H1 (cell line): ENCODE data around the gene GAS7.

Experiments
- BACH1 ChIP-seq: IDR thresholded peaks from 2 replicates; pipeline ENCODE4 v1.6.1; 2012; ENCODE audit warnings: low read length, improper control_type of control experiment
- CTCF ChIP-seq, 3 experiments: IDR thresholded peaks; 1 replicate in 2 of 3; 2 replicates in 1 of 3; pipeline versions ENCODE4 v1.5.1 to v1.6.1; 2011; ENCODE audit warnings: low read length in 3 of 3, mild to moderate bottlenecking in 3 of 3, inconsistent platforms in 2 of 3, low read depth in 1 of 3, moderate library complexity in 1 of 3; ENCODE audit not compliant: insufficient read depth in 1 of 3; ENCODE audit errors: control extremely low read depth in 1 of 3
- EP300 ChIP-seq, 2 experiments: IDR thresholded peaks; 1 replicate in 1 of 2; 2 replicates in 1 of 2; pipeline ENCODE4 v1.6.1; 2011 to 2012; ENCODE audit warnings: low read depth in 2 of 2, low read length in 2 of 2, mild to moderate bottlenecking in 2 of 2, borderline replicate concordance in 1 of 2, inconsistent platforms in 1 of 2, moderate library complexity in 1 of 2
- EZH2 ChIP-seq: fragments of 200-600 bp; sonication (generic); IDR thresholded peaks from 2 replicates; pipeline ENCODE4 v1.7.1; 2012; ENCODE audit warnings: low read depth, mild to moderate bottlenecking, moderate library complexity, low read length, inconsistent platforms; ENCODE audit not compliant: severe bottlenecking
- GTF2F1 ChIP-seq: IDR thresholded peaks from 2 replicates; pipeline ENCODE4 v1.6.1; 2012; ENCODE audit warnings: low read depth, low read length, improper control_type of control experiment, borderline replicate concordance
- MAX ChIP-seq: IDR thresholded peaks from 2 replicates; pipeline ENCODE4 v1.6.1; 2012; ENCODE audit warnings: inconsistent platforms
- NRF1 ChIP-seq: IDR thresholded peaks from 2 replicates; pipeline ENCODE4 v1.6.1; 2011; ENCODE audit warnings: mild to moderate bottlenecking, low read depth, low read length, improper control_type of control experiment
- PHF8 ChIP-seq: fragments of 200-600 bp; sonication (generic); conservative IDR thresholded peaks from 2 replicates; pipeline ENCODE4 v1.7.1; 2012; ENCODE audit warnings: low read depth, mild to moderate bottlenecking, inconsistent platforms, low read length, moderate library complexity
- POLR2A ChIP-seq, 2 experiments: IDR thresholded peaks; 1 replicate in 1 of 2; 2 replicates in 1 of 2; pipeline ENCODE4 v1.6.1; 2011; ENCODE audit warnings: low read depth in 2 of 2, low read length in 2 of 2, mild to moderate bottlenecking in 2 of 2; ENCODE audit errors: control extremely low read depth in 1 of 2
- SIN3A ChIP-seq, 2 experiments: IDR thresholded peaks in 1 of 2; conservative IDR thresholded peaks in 1 of 2; 2 replicates each; pipeline ENCODE4 v1.6.1; 2011 to 2012; ENCODE audit warnings: low read length in 2 of 2, improper control_type of control experiment in 1 of 2, low read depth in 1 of 2, mild to moderate bottlenecking in 1 of 2
- SIX5 ChIP-seq: IDR thresholded peaks from 2 replicates; pipeline ENCODE4 v1.6.1; 2011; ENCODE audit warnings: mild to moderate bottlenecking, low read depth, low read length
- SP2 ChIP-seq: IDR thresholded peaks from 2 replicates; pipeline ENCODE4 v1.6.1; 2012; ENCODE audit warnings: mild to moderate bottlenecking, low read length, inconsistent platforms
- TCF12 ChIP-seq: IDR thresholded peaks from 2 replicates; pipeline ENCODE4 v1.6.1; 2011; ENCODE audit warnings: low read depth, mild to moderate bottlenecking, low read length

- TF ChIP-seq CTCF (IDR thresholded peaks at IDR 0.05; ENCODE audit: control extremely low read depth in 1 of 3, insufficient read depth in 1 of 3, low read depth in 1 of 3, low read length in 3 of 3) (no peak), EZH2 (no peak), EP300 (IDR thresholded peaks at IDR 0.05; ENCODE audit: borderline replicate concordance in 1 of 2, low read depth in 2 of 2, low read length in 2 of 2) (no peak), BACH1 (no peak), SP2 (no peak), POLR2A (IDR thresholded peaks at IDR 0.05; ENCODE audit: control extremely low read depth in 1 of 2, low read depth in 2 of 2, low read length in 2 of 2) (no peak), SIX5 (no peak), GTF2F1 (no peak), MAX (no peak), TCF12 (no peak), PHF8 (no peak), NRF1 (no peak), SIN3A (conservative IDR thresholded peaks at IDR 0.05 in 1 of 2, IDR thresholded peaks at IDR 0.05 in 1 of 2; ENCODE audit: low read depth in 1 of 2, low read length in 2 of 2) (no peak)
Measured at GRCh38 chr17:10162096-10162495, 36.3 kb downstream of the GAS7 start.
